Heart left ventricle (tissue), 13 donors: ENCODE data around the gene KRT12.

ENCODE experiments used
- CTCF ChIP-seq, 12 donors: fragments of 200-600 bp; sonication (generic) in 4 of 12; IDR thresholded peaks; one replicate each; pipeline versions ENCODE4 v1.5.0 to v1.8.0; 2018 to 2022; ENCODE audit warnings: antibody characterized with exemption in 12 of 12, mild to moderate bottlenecking in 5 of 12
- POLR2A ChIP-seq, 2 donors: fragments of 450-650 bp; IDR thresholded peaks; one replicate each; pipeline ENCODE4 v1.6.1; 2017; ENCODE audit warnings: antibody characterized with exemption in 2 of 2, mild to moderate bottlenecking in 2 of 2, moderate library complexity in 2 of 2
- donor health status: ischemic (EF 13 %, LVEDD 7.1; RV severe dilation, severe dysfunction).
- donor health status: DM: no; HTN: yes; CAD: no.
- donor health status: DM: no; HTN: no; CAD: no.
- donor health status: ischemic (EF 25% LVEDD 6.9; RV normal size, moderate dysfunction).
- donor health status: ischemic (EF 25% LVEDD 5.7; RV mildly dilated, moderate dysfunction).
- donor health status: ischemic (EF 35%, LVEDD 5.7; RV mildly dilated, moderate dysfunction).
- donor health status: nonischemic (EF 11% LVEDD 7.7; RV severe dilation, severe dysfunction).
- donor health status: DM: yes; HTN: yes; CAD: no.
- donor health status: PGD.
- donor health status: ischemic (EF 29% LVEDD 5.4; RV normal size, mild dysfunction).
- donor health status: nonischemic (EF 23%, LVEDD 6.1; RV moderate dilation, normal function).

- TF ChIP-seq CTCF (IDR thresholded peaks at IDR 0.05): no peak
- no peak for TF ChIP-seq POLR2A (IDR thresholded peaks at IDR 0.05)
Measured at GRCh38 chr17:40888196-40888720, 21.2 kb upstream of the KRT12 start.
